Tongue (tissue), 2 donors: ENCODE results near the gene PAGE2. TPM values are rescaled to one million over a fixed set of nuclear protein-coding genes. Genes with fewer than 3 reads are reported as not detected.
"Not testable (repeated sequence)": the region's sequence is repeated elsewhere in the genome, so short reads cannot be mapped to it uniquely, and the experiment has no call there.

Experiments used
- DNase-seq: peaks from one replicate; pipeline ENCODE4 v3.0.0-alpha.2; 2015
- total RNA-seq: library from RNA; depleted of rRNA; stranded (reverse); fragments of >200 nt; gene quantifications from one replicate; pipeline ENCODE4 v1.2.3, GENCODE V29; 2014

PAGE2 gene
- total RNA-seq: not detected

DNA sequence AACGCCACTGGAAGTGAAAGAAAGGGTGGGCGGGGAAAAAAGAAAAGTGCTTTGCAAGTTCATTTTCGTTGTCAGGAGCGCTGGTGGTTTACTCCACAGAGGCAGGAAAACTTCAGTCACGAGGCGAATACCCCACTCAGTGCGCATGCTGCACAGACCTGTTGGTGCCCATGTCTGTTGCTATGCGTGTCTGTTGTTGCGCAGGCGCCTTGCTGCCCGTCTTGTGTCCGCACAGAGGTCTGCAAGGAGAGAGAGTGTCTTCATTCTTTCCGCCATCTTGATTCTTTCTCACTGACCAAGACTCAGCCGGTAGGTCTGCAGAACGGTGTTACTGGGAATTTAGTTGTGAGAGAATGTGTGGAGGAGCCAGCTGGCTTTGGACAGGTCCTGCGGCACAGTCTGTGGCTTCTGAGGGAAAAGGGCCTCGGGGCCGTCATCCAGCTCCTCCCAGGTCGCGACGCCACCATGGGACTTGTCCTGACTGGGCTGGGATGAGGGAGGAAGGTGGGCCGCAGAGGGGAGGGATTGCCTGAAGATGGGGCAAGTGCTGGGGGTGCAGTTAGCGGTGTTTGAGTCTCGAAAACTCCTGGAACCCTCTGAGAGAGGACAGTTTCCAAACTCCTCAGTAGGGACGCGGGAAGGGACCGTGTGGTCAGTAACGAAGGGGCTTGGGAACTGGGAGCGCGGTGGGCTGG, at the start of gene PAGE2:
Gene PAGE2 (plus strand): TSS at position 224 of the 695 bp plus-strand sequence. CDS start 1,003 bp downstream, outside the sequence.
- DNase-seq: no peak

DNA sequence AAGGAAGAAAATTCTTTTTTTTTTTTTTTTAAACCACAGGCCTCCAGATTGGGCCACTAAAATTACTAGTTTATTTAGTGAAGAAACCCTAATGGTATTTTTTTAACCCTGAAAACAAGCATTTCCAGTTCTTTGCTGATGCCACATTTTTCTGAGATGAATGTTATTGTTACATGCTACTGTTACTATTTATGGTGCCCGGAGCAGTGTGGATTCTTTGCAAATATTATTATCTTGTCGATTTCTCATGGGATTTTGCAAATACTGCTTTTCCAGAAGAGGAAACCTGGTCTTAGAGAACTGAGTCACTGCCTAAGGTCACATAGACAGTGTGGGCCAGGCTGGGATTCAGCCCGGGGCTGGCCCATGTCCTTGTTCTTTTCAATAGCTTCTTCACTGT, 49.3 kb upstream of the PAGE2 start:
- no peak for DNase-seq

DNA sequence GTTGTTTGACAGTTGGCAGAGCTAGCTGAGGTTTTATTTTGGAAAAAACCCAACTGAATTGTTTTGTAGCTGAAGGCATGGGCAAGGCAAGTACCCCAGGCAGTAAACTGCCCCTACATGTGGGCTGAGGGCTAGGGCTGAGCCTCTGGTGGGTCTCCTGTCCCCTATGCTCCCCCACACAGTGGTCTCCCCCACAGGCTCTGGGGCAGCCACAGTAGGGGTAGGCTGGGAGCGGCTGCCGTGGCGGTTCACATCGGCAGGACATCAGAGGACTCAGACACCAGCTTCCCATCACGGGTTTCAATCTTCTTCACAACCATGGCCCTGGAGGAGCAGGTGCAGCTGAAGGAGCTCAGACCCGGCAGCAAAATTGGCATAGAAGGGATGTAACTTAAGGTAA, 47.3 kb upstream of the PAGE2 start:
- DNase-seq: no peak

GRCh38 chrX:55050599-55050998, 38.2 kb upstream of the PAGE2 start:
- DNase-seq: not testable (repeated sequence)

GRCh38 chrX:55056820-55057674, 31.8 kb upstream of the PAGE2 start:
- peak; percentile 16 for DNase-seq

DNA sequence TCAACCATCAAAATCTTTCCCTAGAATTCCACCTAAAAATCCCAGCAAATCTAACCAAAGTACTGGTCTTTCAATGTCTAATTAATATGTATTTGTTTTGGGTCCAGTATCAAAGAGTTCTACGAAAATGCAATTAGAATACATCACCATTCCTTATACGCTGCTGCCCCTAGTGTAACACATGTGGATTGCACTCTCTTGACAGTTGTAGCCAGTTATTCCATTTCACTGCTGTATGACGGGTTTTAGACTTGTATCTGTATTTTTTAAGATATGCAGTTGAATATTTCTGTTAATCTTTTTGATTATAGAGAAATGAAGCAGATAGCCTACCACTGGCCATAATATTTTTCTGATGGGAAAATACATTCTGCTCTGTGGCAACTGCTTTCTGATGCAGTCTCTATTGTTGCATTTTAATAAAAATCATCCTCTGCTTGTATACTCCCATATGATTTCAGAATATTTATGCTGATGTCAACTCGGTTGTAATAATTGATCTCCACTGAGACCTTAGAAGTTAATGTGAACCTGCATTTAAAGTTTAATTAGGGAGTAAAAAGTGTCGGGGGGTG, 31.1 kb upstream of the PAGE2 start:
- peak; percentile 62 for DNase-seq

GRCh38 chrX:55067180-55067579, 21.6 kb upstream of the PAGE2 start:
- not testable (repeated sequence) for DNase-seq

DNA sequence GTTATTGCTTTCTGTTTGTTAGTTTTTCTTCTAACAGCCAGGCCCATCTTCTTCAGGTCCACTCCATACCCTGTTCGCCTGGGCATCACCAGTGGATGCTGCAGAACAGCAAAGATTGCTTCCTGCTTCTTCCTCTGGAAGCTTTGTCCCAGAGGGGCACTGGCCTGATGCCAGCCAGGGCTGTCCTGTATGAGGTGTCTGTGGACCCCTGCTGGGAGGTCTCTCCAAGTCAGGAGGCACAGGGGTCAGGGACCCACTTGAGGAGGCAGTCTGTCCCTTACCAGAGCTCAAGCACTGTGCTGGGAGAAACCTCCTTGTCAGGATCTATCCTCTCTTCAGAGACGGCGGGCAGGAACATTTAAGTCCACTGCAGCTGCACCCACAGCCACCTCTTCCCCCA, 16.5 kb upstream of the PAGE2 start:
- no peak for DNase-seq

GRCh38 chrX:55074851-55075467, 13.9 kb upstream of the PAGE2 start, which contains the start of gene PAGE2B:
Gene PAGE2B (plus strand): TSS chrX:55075030. CDS start chrX:55076042, 1,012 bp downstream.
- no peak for DNase-seq

DNA sequence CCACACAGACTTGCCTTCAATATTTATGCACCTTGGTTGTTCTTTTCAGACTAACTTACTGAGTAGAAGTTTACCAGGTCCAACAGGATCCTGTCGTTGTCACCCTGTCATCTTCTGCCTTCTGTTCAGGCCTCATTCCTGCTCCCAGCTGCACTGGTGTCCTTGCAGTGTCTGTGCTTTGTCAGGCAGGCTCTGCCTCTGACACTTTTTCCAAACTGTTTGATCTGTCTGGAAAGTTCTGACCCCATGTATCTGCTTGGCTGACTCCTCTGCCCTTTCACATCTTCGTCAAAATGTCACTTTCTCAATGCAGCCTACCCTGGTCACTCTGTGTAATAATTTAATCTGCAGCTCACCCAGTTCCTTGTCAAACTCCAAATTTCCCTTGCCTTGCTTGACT, 9.9 kb downstream of the PAGE2 start:
- DNase-seq: no peak

GRCh38 chrX:55099162-55099561, 10.3 kb downstream of the PAGE2 start:
- DNase-seq: no peak

GRCh38 chrX:55102754-55103153, 13.9 kb downstream of the PAGE2 start:
- no peak for DNase-seq

- DNase-seq: no peak
Observed at GRCh38 chrX:55107262-55107661, 18.4 kb downstream of the PAGE2 start.

DNA sequence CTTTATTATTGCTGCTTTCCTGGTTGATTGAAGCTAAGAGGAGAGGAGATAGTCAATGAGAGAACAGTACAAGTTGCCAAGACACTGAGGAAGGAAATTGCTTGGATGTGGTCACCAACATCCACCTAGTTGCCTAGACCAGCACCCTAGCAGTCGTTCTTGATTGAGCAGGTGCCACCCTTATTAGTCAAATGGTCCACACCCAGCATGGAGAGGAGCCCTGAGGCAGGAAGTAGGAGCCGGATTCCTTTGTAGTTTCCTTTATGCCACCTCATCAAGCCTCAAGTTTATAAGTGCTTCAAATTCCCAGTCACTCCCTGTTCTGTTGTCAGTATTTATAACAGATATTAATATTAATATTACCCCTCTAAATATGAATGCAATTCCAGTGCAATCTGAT, 19.1 kb downstream of the PAGE2 start:
- DNase-seq: no peak

DNA sequence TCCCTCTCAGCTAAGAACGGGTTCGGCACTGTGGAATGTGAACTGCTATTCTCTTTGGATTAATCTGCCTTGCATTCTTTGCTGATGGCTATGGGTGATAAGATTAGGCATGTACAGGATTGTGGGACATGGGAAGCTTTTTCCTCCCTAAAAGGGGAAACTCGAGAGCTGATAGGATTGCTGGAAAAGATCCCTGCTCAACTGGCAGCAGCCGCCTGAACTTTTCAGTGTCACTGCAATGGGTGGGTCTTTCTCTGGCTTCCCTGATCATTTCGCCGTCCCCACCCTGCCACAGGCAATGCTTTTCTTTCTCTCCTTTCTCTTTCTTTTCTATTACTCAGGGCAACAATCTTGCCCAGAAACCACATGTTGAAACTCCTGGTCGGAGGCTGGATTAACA, 20.5 kb downstream of the PAGE2 start:
- DNase-seq: no peak

DNA sequence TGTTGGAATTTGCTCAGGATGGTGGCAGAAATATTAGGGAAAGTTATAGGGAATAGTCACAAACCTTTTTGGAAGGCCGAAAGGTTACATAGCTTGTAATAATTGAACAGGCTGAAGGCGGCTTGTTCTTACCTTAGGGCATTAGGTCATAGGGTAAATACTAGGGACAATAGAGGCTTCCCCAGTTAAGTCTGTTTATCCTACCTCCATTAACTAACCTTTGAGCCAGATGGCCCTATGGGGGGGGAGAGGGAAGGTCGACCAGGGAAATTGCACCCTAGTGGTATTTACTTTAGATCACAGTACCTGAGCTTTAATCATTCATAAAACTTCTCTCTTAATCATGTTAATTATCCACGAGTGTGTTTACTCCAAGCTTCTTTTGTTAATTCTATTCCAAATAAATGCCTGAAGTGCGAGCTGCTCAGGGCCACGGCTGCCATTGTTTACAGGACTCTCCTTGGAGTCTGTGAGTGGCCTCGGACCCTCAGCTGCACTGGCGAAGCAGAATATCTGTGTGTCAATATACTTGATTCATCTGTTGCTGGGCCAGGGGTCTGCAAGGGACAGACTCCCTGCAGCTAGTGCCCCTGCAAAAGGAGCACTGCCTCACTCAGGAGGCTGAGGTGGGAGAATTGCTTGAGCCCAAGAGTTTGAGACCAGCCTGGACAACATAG, 22.9 kb downstream of the PAGE2 start:
- no peak for DNase-seq

DNA sequence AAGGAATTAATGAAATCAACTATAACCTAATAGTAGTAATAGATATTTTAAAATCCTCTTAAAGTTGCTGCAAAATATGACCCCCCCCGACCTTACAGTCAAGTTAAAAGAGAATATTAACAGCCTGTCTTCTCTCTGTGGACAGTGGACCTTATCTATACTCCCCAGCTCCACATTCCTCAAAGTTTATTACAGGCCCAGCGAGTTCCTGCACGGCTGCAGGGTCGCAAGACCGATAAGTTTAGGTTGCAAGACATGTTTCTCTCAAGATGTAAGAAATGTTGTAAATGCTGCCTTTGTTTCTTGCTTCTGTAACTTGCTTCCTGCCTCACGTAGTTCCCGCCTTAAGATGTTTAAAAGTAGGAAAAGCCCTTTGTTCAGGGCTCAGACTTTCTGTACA, 27.8 kb downstream of the PAGE2 start:
- not testable (repeated sequence) for DNase-seq

DNA sequence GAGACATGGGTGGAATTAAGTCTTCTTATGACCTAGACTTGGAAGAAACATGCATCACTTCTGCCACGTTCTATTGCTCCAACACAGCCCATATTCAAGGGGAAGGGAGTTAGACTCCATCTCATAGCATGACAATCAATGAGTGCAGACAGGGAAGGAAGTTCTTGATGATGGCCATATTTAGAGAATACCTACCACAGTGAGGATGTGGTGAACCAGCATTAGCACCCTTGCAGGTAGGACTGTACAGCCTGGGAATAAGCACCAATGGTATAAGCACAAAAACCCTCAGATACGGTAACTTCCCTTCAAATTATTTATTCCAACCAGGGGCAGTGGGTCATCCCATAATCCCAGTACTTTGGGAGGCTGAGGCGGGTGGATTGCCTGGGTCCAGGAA, 29.8 kb downstream of the PAGE2 start:
- DNase-seq: no peak

GRCh38 chrX:55119271-55119670, 30.5 kb downstream of the PAGE2 start:
- no peak for DNase-seq

DNA sequence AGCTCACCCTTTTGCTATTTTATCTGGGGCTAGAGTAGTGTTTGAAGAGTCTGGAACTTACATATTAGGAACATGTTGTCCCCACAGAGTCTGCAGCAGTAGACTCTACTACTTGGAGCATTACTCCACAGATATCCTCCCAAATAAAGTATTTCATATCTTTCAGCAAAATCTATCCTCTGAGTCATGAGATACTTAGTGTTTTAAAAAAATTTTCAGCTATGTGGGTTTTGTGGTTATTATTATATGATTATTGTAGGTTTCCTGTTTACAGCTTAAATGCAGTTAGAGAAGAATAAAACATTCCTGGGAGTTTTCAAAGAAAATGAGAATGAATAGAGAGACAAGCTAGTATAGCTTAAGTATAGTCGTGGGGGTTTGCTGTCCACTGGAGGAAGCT, 30.9 kb downstream of the PAGE2 start:
- no peak for DNase-seq

- DNase-seq: no peak
Observed at GRCh38 chrX:55120761-55121358, 32.0 kb downstream of the PAGE2 start.

- DNase-seq: no peak
Observed at GRCh38 chrX:55123900-55124299, 35.1 kb downstream of the PAGE2 start.
